ENCODE data around the gene ZCCHC14. TPM values are rescaled to one million over a fixed set of nuclear protein-coding genes. Genes with fewer than 3 reads are reported as not detected.
A peak's percentile ranks its signal among the peaks of the same experiment; 100 is the strongest.

The ZCCHC14 gene
- polyA plus RNA-seq, 1 donor (not counting 4 experiments of a cell fraction or from before 2014, with no cell fraction given), result 3.6 TPM

GRCh38 chr16:87432330-87432915 is 60.4 kb downstream of the ZCCHC14 start:
- Histone ChIP-seq H3K27ac (ENCODE audit: control insufficient read depth, insufficient read depth, low read length) (peak overlapping the region; percentile 13), H3K4me3 (ENCODE audit: control insufficient read depth in 2 of 3, extremely low read depth in 1 of 3, insufficient read depth in 2 of 3, low read depth in 1 of 3, low read length in 3 of 3) (no peak overlapping the region), H3K79me2 (ENCODE audit: control insufficient read depth, insufficient read depth, low read length) (peaks cover 17% of the 10 kb centered on the region), H3K9me3 (ENCODE audit: control insufficient read depth, low read depth, low read length) (no peaks in the 10 kb centered on the region), H4K20me1 (ENCODE audit: control insufficient read depth, extremely low read depth, insufficient read depth, low read length) (peaks cover 5% of the 10 kb centered on the region), H3K27me3 (ENCODE audit: control insufficient read depth, extremely low read depth, insufficient read depth, low read length) (no peaks in the 10 kb centered on the region), H3K4me2 (ENCODE audit: control insufficient read depth, extremely low read depth, insufficient read depth, low read depth, low read length) (peak overlapping the region; percentile 59), H3K9me1 (ENCODE audit: control insufficient read depth, extremely low read depth, insufficient read depth, low read length) (peaks cover 6% of the 10 kb centered on the region), H3K36me3 (ENCODE audit: control insufficient read depth in 2 of 2, extremely low read depth in 1 of 2, insufficient read depth in 2 of 2, low read length in 2 of 2) (peaks cover 3 to 5% of the 10 kb centered on the region in 2 experiments), H2AFZ (ENCODE audit: control insufficient read depth, low read length) (no peak overlapping the region), H3K4me1 (ENCODE audit: control insufficient read depth, extremely low read depth, insufficient read depth, low read length) (peaks cover 28% of the 10 kb centered on the region), H3K9ac (ENCODE audit: control insufficient read depth, extremely low read depth, insufficient read depth, low read length) (peak overlapping the region; percentile 19)
- no peak for DNase-seq (ENCODE audit: low read depth, low spot score)
- dilution Hi-C loops (cut with MboI; ENCODE audit: extremely low pct_ligation_motif_present, low sequenced_read_pairs), result no loop called here
- TF ChIP-seq EZH2 (IDR thresholded peaks at IDR 0.05; ENCODE audit: low read length) (no peak), CTCF (optimal IDR thresholded peaks at IDR 0.05 in 1 of 3, IDR thresholded peaks at IDR 0.05 in 1 of 3, conservative IDR thresholded peaks at IDR 0.05 in 1 of 3; ENCODE audit: extremely low read depth in 1 of 3, insufficient read depth in 2 of 3, low read length in 3 of 3) (no peak)
- FAIRE-seq, result no peak

GRCh38 chr16:87431926-87432325 is 60.9 kb downstream of the ZCCHC14 start:
- H3K4me3 ChIP-seq (ENCODE audit: control insufficient read depth in 2 of 3, extremely low read depth in 1 of 3, insufficient read depth in 2 of 3, low read depth in 1 of 3, low read length in 3 of 3), result peak overlapping the region in 1 of 3 experiments; percentile 18
- H3K4me2 ChIP-seq (ENCODE audit: control insufficient read depth, extremely low read depth, insufficient read depth, low read depth, low read length), result peak overlapping the region; percentile 59
- H3K27me3 ChIP-seq (ENCODE audit: control insufficient read depth, extremely low read depth, insufficient read depth, low read length), result no peaks in the 10 kb centered on the region
- no peak overlapping the region for H2AFZ ChIP-seq (ENCODE audit: control insufficient read depth, low read length)
- peak overlapping the region; percentile 13 for H3K27ac ChIP-seq (ENCODE audit: control insufficient read depth, insufficient read depth, low read length)
- TF ChIP-seq EZH2 (IDR thresholded peaks at IDR 0.05; ENCODE audit: low read length) (no peak), CTCF (optimal IDR thresholded peaks at IDR 0.05 in 1 of 3, IDR thresholded peaks at IDR 0.05 in 1 of 3, conservative IDR thresholded peaks at IDR 0.05 in 1 of 3; ENCODE audit: extremely low read depth in 1 of 3, insufficient read depth in 2 of 3, low read length in 3 of 3) (no peak)
- peaks cover 6% of the 10 kb centered on the region for H3K9me1 ChIP-seq (ENCODE audit: control insufficient read depth, extremely low read depth, insufficient read depth, low read length)
- FAIRE-seq, result peak; percentile 93
- peaks cover 28% of the 10 kb centered on the region for H3K4me1 ChIP-seq (ENCODE audit: control insufficient read depth, extremely low read depth, insufficient read depth, low read length)
- H3K79me2 ChIP-seq (ENCODE audit: control insufficient read depth, insufficient read depth, low read length), result peaks cover 14% of the 10 kb centered on the region
- H3K36me3 ChIP-seq (ENCODE audit: control insufficient read depth in 2 of 2, extremely low read depth in 1 of 2, insufficient read depth in 2 of 2, low read length in 2 of 2), result peaks cover 4 to 5% of the 10 kb centered on the region in 2 experiments
- no peaks in the 10 kb centered on the region for H3K9me3 ChIP-seq (ENCODE audit: control insufficient read depth, low read depth, low read length)
- H4K20me1 ChIP-seq (ENCODE audit: control insufficient read depth, extremely low read depth, insufficient read depth, low read length), result peaks cover 5% of the 10 kb centered on the region
- peak; percentile 19 for DNase-seq (ENCODE audit: low read depth, low spot score)
- peak overlapping the region; percentile 19 for H3K9ac ChIP-seq (ENCODE audit: control insufficient read depth, extremely low read depth, insufficient read depth, low read length)
- dilution Hi-C loops (cut with MboI; ENCODE audit: extremely low pct_ligation_motif_present, low sequenced_read_pairs), result no loop called here

Data from keratinocyte (primary cell).